ENCODE measurements around the gene NPHS1. TPM values are rescaled to one million over a fixed set of nuclear protein-coding genes. Genes with fewer than 3 reads are reported as not detected.
A peak's percentile ranks its signal among the peaks of the same experiment; 100 is the strongest.

The NPHS1 gene
- total and polyA plus RNA-seq, 9 donors = 0.01 to 1.0 (median 0.12) TPM; not detected in 6

- 87 to 91% (median 88%) methylated on average over 28 to 31 of the region's 31 CpGs for WGBS, 3 donors
- Histone ChIP-seq H3K9me3 (no peaks in the 10 kb centered on the region), H3K4me3 (no peak overlapping the region), H3K4me1 (ENCODE audit: insufficient read depth) (no peaks in the 10 kb centered on the region), H3K36me3 (no peaks in the 10 kb centered on the region), H3K27ac (no peak overlapping the region), H3K27me3 (no peaks in the 10 kb centered on the region)
- intact Hi-C loops (cut with DNase I) = loop anchor here in 1 of 4 donors (10.0 kb wide), 1 partner anchor 138 kb away; no protein-coding TSS in a partner anchor
- no peak for TF ChIP-seq EP300 (IDR thresholded peaks at IDR 0.05)
- no peak for TF ChIP-seq CTCF (IDR thresholded peaks at IDR 0.05)
- no peak for TF ChIP-seq POLR2A (IDR thresholded peaks at IDR 0.05)
- peak in 1 of 5 donors; percentile 25 for DNase-seq
These were observed 65.8 kb downstream of the NPHS1 start for GRCh38 chr19:35786299-35787160.

GRCh38 chr19:35785339-35785627, 67.0 kb downstream of the NPHS1 start:
- Histone ChIP-seq H3K4me3 (no peak overlapping the region), H3K36me3 (no peaks in the 10 kb centered on the region), H3K27ac (no peak overlapping the region), H3K4me1 (ENCODE audit: insufficient read depth) (no peaks in the 10 kb centered on the region), H3K27me3 (no peaks in the 10 kb centered on the region), H3K9me3 (no peaks in the 10 kb centered on the region)
- no peak for DNase-seq
- 88 to 91% (median 90%) methylated on average over 10 of the region's 10 CpGs for WGBS, 3 donors
- intact Hi-C loops (cut with DNase I) = loop anchor here in 1 of 4 donors (10.0 kb wide), 1 partner anchor 140 kb away; no protein-coding TSS in a partner anchor
- TF ChIP-seq POLR2A (IDR thresholded peaks at IDR 0.05) (no peak), EP300 (IDR thresholded peaks at IDR 0.05) (no peak), CTCF (IDR thresholded peaks at IDR 0.05) (no peak)

- Histone ChIP-seq H3K36me3 (no peaks in the 10 kb centered on the region), H3K27me3 (no peaks in the 10 kb centered on the region), H3K4me1 (ENCODE audit: insufficient read depth) (no peaks in the 10 kb centered on the region), H3K9me3 (no peaks in the 10 kb centered on the region), H3K4me3 (no peak overlapping the region), H3K27ac (no peak overlapping the region)
- peak in 1 of 5 donors; percentile 19 for DNase-seq
- WGBS, 3 donors = 76 to 81% (median 77%) methylated on average over 27 to 45 of the region's 45 CpGs
- intact Hi-C loops (cut with DNase I) = loop anchor here in 1 of 4 donors (10.0 kb wide), 1 partner anchor 140 kb away; no protein-coding TSS in a partner anchor
- no peak for TF ChIP-seq EP300 (IDR thresholded peaks at IDR 0.05)
- TF ChIP-seq CTCF (IDR thresholded peaks at IDR 0.05) = no peak
- TF ChIP-seq POLR2A (IDR thresholded peaks at IDR 0.05) = no peak
These were observed 67.6 kb downstream of the NPHS1 start for GRCh38 chr19:35784503-35785338.
